KG1 (cell line): ENCODE measurements around the gene HCFC1.

ENCODE experiments used
- DNase-seq: peaks from one replicate; lab custom pipeline; 2025; lab: John Stamatoyannopoulos, UW

HCFC1 gene

DNA sequence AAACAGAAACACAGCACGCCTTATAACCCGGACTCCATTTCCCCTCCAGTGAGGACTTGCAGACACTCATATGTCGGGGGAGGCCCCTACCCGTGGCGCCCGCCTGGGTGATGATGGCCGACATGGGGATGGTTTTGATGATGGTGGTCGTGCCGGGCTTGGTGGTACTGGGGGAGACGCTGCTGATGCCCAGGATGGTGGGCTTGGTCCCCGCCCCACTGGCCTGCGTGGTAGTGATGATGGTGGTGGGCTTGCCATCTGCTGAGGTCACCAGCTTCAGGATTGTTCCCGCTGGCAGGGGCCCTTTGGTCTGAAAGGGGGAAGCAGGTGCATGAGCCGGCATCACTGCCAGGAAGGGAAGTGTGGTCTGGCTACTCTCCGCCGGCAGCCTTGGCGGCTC, 14.4 kb downstream of the HCFC1 start:
- no peak for DNase-seq

DNA sequence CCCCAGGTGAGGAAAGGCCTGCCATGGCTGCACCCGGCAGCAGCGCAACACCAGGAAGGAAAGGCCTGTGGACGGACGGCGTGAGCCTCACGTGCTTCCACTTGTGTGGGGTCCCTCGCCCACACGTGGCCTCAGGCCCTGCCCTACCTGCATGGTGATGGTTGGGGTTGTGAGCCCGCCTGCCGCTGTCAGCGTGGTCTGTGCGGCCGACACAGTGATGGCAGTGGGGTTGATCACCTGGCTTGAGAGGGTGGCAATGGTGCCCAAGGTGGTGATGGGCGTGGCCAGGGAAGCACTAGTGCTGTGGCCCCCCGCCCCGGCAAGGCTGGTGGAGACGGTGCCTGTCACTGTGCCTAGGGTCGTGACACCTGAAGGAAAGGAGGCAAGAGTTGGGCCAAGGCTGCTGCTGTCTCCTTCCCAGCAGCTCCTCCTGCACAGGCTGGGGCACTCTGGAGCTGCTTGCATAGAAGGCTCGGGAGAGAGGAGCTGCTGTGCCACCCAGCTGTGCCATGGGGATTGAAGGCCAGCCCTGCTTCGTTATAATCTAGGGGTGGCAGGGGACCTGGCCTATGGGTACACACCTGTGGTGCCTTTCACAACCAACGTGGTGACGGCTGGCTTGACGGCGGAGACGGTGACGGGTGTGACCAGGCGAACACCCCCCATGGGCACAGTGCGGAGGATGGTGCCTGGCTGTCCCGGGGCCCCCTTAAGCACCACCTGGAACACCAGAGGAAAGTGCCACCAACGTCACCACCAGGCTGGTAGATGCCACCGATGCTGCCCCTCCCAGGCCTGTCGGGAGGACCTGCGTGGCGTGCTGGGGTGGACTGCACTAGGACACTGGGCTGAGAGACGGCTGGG, 15.3 kb downstream of the HCFC1 start:
- no peak for DNase-seq

DNA sequence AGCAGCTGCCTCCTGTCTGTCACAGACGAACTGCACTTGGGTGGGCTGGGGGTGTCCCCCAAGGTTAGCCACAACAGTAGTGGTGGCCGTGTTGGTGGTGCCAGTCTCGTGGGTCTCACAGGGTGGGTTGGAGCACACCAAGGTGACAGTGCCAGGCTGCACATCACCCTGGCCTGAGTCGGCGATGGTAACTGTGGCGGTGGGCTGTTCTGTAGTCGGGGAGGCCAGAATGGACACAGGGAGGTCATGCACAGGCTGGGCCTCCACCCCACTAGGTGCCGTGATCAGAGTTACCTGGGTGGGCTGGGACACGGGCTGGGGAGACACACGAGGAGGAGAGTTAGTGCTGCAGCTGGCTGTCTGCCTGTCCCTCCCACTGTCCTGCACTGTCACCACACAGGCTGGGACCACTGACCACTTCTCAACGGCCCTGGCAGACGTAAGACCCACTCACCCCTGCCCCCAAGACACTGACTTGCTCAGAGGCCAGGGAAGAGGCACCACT, 16.3 kb downstream of the HCFC1 start:
- no peak for DNase-seq

DNA sequence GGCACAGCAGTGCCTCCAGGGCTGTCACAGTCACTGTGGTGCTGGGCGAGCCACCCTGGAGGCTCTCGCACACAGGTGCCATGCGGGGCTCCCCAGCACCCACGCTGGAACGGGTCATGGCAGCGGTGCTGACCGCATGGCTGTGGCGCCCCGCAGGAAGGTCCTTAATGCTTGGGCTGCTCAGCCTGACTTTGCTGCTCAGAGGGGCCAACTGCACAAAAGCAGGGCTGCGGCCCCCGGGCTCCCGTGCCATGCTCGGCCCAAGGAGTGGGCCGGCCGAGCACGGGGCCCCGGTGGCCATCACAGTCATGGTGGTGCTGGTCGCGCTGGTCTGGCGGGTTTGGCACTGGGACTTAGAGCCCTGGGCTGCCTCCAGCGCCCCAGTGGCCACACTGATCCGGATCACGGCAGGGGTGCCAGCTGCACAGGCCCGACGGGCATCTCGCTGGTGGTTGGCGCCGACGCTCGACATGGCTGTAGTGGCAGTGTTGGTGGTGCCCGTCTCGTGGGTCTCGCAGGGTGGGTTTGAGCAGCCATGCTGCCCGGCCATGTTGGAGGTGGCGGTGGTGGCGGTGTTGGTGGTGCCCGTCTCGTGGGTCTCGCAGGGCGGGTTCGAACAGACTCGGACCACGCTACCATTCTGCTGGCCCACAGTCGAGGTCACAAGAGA, 16.9 kb downstream of the HCFC1 start:
- no peak for DNase-seq

DNA sequence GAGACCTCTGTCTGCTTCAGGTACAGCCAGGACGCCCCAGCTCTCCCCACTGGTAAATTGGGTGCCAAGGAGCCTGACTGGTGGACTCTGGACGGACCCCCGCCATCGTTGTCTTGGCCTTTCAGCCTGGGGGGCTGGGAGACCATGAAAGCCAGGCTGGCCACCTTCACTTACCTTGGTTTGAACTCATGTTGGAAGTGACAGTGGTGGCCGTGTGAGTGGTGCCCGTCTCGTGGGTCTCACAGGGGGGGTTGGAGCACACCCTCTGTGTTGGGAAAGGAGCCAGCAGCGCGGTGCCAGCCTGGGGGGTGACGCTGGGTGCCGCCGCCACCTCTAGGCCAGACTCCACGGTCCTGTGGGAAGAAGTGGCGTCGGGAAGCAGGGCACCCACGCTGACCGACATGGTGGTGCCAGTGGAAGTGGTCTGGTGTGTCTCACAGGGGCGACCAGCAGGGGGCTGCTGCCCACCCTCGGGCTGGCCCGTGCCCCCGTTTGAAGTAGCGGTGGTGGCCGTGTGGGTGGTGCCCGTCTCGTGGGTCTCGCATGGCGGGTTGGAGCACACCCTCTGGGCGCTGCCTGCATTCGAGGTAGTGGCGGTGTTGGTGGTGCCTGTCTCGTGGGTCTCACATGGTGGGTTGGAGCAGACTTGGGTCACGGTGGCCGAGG, 17.6 kb downstream of the HCFC1 start:
- no peak for DNase-seq

DNA sequence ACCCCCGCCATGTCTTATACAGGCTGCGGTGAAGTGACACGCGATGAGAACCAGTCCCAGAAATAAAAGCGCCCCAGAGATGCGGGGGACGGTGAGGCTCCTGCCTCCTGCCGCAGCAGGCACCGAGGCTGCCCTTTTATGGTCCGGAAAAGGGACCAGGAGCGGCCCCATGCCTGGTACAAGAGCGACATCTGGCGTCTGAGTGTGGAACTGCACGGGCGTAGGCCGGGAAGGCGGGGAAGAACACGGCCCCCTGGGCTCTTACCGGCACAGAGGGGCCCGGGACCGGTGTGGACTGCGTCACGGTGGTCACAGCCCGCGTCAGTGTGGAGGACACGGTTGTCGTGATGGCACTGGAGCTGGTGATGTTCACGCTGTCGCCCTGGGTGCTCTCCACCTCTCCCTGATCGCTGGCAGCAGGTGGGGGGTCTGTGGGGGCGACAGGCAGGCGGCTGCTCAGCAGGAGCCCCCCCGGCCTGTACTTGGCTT, 18.2 kb downstream of the HCFC1 start:
- no peak for DNase-seq

DNA sequence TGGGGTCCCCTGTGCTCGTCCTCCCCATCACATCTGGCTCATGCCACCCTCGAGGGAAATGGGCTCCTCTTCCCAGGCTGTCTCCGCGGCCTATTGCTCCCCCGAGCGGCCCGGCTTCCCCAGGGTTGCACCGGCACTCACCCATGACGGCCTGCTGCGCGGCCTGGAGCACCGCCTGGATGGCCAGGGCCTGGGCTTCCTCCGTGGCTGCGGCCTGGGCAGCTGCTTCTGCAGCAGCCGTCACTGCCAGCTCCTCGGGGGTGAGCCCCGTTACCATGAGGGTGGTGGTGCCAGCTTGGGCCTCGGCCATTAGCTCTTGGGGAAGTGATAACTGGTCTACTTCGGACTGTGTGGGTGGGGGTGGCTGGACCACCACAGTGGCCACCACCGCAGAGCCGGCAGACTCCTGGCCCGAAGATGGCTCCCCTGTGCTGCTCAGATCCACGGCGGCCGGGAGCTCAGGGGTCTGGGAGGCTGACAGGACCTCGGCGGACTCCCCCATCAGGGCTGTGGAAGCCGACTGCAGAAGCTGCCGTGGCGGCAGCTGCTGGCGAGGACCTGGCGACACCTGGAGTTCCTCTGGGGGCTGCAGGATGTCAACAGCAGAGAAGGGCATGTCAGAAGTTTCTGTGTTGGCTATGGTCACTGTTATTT, 19.1 kb downstream of the HCFC1 start:
- DNase-seq, result no peak

DNA sequence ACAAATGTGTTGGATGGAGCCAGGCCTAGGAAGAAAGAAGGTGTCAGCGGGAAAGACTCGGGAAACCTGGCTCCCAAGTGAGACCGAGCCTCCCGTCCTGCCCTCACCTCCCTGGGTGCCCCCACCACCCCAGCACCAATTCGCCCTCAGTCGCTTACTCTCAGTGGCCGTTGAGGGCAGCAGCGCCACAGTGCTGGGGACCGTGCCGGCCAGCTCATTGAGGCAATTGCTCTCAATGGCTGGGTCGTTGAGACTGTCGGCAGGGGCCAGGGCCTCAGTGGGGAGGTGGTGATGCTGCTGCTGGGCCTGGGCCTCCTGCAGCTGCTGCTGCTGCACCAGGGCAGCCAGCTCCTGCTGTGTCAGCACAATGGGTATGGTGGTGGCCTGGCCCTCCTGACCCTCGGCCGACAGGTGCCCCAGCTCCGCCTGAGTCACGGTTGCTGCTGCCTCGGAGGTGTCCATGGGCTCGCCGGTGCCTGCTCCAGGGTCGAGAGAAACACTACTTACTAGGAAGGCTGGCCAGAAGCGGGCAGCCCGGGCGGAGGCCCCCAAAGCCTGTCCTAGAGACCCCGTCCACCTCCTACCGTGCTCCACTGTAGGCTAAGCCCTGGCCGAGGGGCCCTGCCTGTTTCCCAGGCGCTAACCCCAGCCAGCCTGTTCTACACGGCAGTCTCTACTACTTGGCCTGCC, 19.8 kb downstream of the HCFC1 start:
- DNase-seq, result no peak

DNA sequence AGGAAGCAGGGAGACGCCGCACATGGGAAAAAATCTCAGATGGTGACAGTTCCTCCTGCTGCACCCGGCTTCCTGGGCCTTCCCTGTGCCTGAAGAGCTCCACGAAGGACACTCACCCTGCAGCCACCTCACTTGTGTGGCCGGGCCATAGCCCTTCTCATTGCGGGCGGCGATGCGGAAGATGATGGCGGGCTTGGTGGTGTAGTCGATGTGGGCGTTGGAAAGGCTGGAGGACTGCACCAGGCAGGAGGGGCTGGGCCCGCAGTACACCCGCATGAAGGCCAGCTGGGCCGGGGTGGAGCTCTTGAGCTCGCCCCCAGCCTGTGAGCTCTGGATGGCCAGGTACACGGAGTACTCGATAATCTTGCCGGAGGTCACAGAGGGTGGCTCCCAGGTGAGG, 21.5 kb downstream of the HCFC1 start:
- no peak for DNase-seq

DNA sequence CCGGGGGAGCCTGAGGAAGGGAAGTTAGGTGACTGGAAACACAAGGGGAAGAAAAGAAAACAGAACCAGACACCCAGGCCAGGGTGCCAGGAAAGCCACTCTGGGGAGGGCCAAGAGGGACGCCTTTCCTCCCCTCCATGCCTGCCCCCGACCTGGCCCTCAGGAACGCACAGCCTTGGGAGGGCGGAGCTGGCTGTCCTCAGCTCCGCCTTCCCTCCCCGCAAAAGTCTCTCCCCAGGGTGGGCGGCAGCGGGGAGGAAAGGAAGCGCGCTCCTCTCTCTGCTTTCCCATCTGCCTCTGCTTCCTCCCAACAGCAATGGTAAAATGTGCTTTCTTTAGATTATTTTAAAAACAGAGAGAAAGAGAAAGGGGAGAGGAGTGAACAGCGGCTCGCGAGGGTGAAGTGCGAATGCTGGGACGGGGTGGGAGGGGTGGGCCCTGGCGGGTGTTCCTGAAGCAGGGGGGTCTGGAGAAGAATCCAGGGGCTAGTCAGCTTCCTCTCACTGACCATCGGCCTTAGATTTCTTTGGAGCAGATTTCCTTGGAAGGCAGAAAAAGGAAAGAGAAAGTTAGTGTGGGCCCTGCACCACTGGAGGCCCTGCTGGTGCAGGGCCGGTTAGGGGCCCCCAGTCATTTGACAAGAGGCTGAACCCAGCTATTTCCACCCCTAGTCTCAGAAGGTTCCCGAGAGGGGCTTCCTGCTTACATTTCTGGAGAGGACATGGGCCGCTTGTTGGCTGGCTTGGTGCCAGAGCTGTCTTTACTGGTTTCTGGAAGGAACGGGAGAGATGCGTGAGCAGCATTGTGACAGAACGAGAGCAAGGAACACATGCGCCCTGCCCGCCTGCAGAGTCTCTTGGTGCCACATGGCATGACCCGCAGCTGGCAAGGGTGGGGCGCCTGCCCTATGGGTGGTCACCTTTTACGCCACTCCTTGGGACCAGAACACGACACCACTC, 22.5 kb downstream of the HCFC1 start:
- DNase-seq, result no peak

DNA sequence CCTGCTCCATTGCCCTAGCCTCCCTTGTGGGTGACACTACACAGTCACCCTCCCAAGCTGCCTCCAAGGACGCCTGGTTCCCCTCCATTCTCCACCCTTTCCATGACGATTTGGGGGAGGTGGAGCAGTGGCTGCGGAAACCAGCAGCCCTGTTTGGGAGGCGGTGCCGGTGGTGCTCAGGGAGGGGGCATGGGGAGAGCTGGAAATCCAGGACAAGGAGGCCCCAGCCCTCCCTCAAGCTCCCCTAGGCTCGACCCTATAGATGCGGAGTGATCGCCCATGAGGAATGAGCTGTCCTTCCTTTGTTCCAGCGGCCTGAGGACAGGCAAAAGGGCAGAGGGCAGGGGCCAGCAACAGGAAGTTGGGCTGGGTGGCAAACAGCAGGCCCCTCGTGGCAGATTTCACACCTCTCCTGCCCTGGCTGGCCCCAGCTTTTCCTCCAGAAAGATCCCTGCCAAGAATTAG, 23.6 kb downstream of the HCFC1 start:
- no peak for DNase-seq

DNA sequence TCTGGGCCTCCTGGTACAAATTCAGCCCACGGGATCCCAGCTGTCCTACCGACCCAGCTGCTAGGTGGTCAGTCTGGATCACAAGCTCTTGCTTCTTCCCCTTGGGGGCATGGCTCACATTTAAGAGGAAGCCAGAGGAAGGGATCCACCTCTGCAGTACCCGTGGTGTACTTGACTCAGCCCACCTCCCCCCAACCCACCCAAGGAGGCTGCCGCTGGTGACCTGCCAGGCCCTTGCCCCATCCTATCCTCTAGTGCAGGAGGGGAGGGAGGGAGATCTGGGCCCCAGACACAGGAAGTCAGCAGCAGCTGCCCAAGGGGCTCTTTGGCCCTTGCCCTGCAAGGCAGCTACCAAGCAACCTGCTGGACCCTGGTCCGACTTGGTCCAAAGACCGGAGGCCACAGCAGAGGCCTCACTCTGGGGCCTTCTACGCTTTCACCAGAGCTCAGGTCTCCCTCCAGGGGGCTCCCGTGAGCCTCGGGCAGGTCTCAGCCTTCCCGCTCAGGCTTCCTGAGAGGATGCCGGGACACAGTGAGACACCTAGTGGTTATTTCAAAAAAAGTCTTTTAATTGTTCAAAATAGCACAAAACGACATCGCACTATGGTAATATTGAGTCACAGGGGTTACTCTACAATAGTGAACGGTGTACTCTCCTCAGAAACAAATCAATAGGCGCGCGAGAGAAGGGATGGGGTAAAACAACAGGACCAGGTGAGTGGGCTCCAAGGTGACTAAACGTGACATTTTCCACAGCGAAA, 24.4 kb downstream of the HCFC1 start:
- DNase-seq, result no peak

DNA sequence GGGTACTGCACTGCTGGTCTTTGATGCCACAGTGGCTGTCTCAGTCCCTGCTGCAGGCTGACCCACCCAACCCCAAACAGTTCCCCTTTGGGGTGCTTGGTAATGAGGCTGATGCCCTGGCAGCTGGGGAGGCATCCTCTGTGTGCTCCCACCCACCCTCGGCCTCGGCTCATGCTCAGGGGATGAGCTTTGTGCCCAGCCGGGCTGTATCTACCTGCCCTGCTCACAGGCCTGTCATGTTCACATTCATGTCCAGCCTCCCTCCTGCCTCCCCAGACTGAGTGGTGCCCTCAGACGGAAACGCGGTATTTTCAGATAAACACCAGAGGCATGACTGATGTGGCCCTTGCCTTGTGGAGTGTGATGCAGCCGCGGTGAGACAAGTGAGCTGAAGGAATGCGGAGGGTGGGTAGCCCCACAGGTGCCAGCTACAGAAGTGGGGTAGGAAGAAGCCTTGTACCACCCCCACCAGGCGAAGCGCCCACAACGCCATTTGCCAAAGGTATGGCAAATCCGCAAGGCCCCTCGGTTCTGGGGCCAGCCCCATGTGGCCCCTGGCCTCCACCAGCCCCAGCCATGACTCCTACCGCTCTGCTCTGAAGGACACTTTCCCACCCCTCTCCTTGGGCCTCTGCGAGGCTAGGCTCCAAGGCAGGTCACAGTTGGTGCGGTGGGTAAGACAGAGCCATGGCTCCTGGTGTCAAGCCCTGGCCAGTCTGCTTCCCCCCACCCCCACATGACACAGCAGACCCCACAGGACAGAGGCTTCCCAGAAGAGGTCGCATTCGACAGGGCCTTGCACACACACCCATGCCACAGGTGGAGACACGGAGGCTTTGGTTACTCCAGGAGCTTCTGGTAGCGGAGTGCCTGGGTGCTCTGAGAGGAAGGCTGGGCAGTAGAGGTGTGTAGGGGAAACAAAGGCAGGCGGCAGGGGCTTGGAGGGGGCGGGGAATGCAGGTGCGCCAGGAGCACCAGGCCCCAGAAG, 25.4 kb downstream of the HCFC1 start:
- DNase-seq, result no peak

DNA sequence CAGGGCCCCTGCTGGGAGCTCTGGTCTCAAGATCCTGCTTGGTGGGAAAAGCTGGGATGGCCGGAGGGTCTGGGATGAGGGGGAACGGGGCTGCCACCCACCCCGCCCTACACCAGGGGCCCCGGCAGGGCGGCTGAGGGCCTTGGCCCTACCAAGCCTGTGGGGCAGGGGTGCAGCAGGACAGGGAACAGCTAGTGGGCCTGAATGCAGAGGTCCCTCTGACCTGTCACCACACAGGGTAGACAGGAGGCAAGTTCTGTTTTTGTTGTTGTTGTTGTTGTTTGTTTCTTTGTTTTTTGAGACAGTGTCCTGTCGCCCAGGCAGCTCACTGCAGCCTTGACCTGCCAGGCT, 26.8 kb downstream of the HCFC1 start:
- DNase-seq, result no peak

DNA sequence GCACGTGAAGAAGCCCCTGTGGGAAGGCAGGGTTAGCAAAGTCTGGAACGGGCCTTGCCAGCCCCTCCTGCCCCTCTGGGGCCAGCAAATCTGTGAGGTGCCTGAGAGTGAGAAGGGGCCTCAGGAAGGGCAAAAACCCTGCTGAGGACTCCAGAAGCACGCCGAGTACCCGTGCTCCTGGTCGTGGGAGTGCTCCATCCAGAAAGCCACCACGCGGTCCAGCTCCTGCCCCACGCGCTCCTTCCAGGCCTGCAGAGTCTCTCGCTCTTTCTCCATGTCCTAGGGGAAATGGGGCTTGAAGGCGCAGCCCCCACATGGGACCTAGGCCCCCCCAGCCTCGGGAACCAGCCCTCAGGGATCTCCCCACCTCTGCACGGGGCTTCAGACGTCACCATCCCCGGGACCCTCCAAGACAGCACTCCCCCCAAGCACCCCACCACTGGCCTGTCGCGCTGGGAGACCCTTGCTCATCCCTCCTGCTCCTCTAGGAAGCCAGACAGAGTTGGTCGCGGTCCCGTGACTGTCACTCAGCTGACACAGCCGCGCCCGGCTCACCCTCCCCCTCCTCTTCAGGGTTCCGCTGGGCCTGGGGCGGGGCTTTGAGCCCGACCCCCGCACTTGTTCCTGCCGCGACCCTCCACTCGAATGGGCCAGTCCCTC, 27.3 kb downstream of the HCFC1 start, which contains the start of gene RENBP:
Gene RENBP, minus strand, starts transcription at position 504 of the 660 bp plus-strand sequence. Its CDS starts 33 bp downstream, at position 471.
- no peak for DNase-seq

DNA sequence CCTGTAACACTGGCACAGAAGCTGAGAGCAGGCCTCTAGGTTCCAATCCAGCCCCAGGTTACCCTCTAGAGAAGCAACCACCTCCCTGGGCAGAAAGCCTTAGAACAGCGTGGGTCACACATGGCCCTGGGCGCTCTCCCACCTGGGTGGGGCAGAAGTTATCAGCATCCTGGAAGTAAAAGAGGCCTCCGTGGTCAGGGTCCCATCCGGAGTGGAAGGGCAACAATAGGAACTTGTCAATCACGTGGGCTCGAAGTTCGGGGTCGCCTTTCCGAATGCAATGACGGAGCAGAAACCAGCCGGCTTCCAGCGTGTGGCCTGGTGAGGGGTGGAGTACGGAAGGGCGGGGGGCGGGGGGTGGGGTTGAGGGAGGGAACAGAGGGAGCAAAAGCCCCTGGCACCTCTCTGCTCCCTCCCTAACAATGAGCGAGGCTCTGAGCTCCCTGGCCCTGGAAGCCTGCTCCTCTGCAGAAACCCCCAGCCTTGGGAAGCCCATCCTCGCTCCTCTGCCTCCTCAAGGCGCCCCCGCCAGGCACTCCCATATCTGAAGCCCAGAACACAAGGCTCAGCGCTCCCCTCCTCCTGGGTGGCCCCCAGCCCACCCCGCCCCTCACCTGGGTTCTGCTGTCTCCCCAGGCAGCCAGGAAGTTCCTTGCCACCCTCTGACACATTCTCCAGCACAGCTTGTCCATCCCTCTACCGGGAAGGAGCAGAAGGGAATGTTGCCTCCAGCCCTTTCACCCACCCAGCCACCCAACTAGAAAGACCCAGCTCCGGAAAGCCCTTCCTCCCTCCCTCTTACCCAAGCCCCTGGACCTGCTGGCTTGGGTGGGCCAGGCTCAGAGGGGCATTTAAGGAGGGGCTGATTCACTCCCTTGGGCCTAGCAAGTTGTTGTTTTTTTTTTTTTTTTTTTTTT, 30.0 kb downstream of the HCFC1 start:
- no peak for DNase-seq

DNA sequence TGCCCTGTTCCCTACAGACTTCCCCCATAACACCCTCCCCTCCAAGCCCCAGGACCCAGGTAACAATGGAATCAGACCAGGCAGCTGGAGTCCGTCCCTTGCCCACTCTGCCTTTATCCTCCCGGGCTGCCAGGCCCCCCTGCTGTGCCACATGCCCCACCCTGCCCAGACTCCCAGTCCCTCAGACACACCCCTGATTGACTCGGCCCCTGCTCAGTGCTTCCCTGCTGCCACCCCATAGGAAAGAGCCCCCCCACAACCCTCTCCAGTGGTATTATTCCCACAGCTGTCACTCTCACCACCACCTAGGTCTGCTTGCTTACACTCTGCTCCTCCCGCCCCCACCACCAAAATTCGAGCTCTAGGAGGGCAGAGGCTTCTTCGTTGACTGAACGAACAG, 32.0 kb downstream of the HCFC1 start:
- no peak for DNase-seq
